ENCODE results near the gene PRSS56. TPM values are rescaled to one million over a fixed set of nuclear protein-coding genes. Genes with fewer than 3 reads are reported as not detected.

Gene PRSS56
- total and polyA plus RNA-seq, 2 of the 8 experiments (the other 6 are each of a cell fraction or from before 2014, with no cell fraction given): 0.03 TPM; not detected in 1

GRCh38 chr2:232503809-232504323 lies 16.3 kb upstream of the PRSS56 start (continued):
- TF ChIP-seq CTBP2 (IDR thresholded peaks at IDR 0.05; ENCODE audit: borderline replicate concordance, insufficient read depth, insufficient read length, low read length) (no peak), RNF2 (IDR thresholded peaks at IDR 0.05; ENCODE audit: borderline replicate concordance, low read depth, low read length, missing control alignments, poor library complexity, severe bottlenecking) (no peak), CBX5 (IDR thresholded peaks at IDR 0.05; ENCODE audit: low read depth, low read length) (no peak), SUZ12 (IDR thresholded peaks at IDR 0.05; ENCODE audit: low read length) (peak; percentile 65; the same call in 1 of the 2 replicates), RBBP5 (IDR thresholded peaks at IDR 0.05; ENCODE audit: borderline replicate concordance, low read depth, low read length) (no peak), CHD1 (IDR thresholded peaks at IDR 0.05; ENCODE audit: low read depth, low read length) (no peak), KDM5A (IDR thresholded peaks at IDR 0.05; ENCODE audit: low read length) (no peak), TAF1 (IDR thresholded peaks at IDR 0.05; ENCODE audit: low read depth, low read length) (no peak)

Data from H1 (cell line).